ENCODE data around the gene TAPT1. TPM values are rescaled to one million over a fixed set of nuclear protein-coding genes. Genes with fewer than 3 reads are reported as not detected.

TAPT1 gene
- total and polyA plus RNA-seq, 2 of the 13 experiments (the other 11 are each of a cell fraction or from before 2014, with no cell fraction given), result 24.5 to 25.3 TPM

DNA sequence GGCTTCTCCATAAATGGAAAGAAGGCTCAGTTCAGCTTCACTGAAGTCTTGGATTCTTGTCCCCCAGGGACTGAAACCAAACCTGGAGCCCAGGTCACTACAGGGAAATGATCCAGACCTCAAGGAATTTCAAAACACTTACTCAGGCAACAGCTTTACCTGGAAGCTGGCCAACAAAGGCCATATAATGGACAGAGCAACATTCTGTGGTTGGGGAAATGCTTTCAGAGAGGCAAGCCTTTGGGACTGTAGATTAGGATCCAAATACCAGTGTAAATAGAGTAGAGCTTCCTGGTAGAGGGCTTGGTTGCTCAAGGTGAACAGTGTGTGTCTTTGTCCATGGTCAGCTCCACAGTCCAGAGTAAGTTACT is 85.4 kb downstream of the TAPT1 start (continued):
- TF ChIP-seq, protein P1, sequence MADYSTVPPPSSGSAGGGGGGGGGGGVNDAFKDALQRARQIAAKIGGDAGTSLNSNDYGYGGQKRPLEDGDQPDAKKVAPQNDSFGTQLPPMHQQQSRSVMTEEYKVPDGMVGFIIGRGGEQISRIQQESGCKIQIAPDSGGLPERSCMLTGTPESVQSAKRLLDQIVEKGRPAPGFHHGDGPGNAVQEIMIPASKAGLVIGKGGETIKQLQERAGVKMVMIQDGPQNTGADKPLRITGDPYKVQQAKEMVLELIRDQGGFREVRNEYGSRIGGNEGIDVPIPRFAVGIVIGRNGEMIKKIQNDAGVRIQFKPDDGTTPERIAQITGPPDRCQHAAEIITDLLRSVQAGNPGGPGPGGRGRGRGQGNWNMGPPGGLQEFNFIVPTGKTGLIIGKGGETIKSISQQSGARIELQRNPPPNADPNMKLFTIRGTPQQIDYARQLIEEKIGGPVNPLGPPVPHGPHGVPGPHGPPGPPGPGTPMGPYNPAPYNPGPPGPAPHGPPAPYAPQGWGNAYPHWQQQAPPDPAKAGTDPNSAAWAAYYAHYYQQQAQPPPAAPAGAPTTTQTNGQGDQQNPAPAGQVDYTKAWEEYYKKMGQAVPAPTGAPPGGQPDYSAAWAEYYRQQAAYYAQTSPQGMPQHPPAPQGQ (CRISPR knock-in tag; IDR thresholded peaks at IDR 0.05; ENCODE audit: borderline replicate concordance), result no peak
- TF ChIP-seq HES4 (CRISPR knock-in tag; IDR thresholded peaks at IDR 0.05; ENCODE audit: borderline replicate concordance), result no peak
- TF ChIP-seq, protein P2, sequence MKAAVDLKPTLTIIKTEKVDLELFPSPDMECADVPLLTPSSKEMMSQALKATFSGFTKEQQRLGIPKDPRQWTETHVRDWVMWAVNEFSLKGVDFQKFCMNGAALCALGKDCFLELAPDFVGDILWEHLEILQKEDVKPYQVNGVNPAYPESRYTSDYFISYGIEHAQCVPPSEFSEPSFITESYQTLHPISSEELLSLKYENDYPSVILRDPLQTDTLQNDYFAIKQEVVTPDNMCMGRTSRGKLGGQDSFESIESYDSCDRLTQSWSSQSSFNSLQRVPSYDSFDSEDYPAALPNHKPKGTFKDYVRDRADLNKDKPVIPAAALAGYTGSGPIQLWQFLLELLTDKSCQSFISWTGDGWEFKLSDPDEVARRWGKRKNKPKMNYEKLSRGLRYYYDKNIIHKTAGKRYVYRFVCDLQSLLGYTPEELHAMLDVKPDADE (CRISPR knock-in tag; IDR thresholded peaks at IDR 0.05), result no peak
- peak; percentile 76 for TF ChIP-seq HDAC2 (CRISPR knock-in tag; IDR thresholded peaks at IDR 0.05)
- no peak for TF ChIP-seq ZNF782 (CRISPR knock-in tag; IDR thresholded peaks at IDR 0.05; ENCODE audit: borderline replicate concordance)
- TF ChIP-seq NFIC (IDR thresholded peaks at IDR 0.05; ENCODE audit: low read length), result peak; percentile 90
- TF ChIP-seq, protein P3, sequence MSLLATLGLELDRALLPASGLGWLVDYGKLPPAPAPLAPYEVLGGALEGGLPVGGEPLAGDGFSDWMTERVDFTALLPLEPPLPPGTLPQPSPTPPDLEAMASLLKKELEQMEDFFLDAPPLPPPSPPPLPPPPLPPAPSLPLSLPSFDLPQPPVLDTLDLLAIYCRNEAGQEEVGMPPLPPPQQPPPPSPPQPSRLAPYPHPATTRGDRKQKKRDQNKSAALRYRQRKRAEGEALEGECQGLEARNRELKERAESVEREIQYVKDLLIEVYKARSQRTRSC (CRISPR knock-in tag; IDR thresholded peaks at IDR 0.05; ENCODE audit: low read depth), result no peak
- no peak for TF ChIP-seq MXD4 (CRISPR knock-in tag; IDR thresholded peaks at IDR 0.05)
- TF ChIP-seq CEBPG (CRISPR knock-in tag; IDR thresholded peaks at IDR 0.05), result peak; percentile 79
- no peak for TF ChIP-seq ZNF879 (CRISPR knock-in tag; IDR thresholded peaks at IDR 0.05)
- no peak for TF ChIP-seq FOXA1 (IDR thresholded peaks at IDR 0.05)
- TF ChIP-seq FOXA1 (CRISPR knock-in tag; IDR thresholded peaks at IDR 0.05), result peak; percentile 85; the same call in 1 of the 2 replicates
- TF ChIP-seq ZNF564 (CRISPR knock-in tag; IDR thresholded peaks at IDR 0.05), result no peak
- TF ChIP-seq, protein P4, sequence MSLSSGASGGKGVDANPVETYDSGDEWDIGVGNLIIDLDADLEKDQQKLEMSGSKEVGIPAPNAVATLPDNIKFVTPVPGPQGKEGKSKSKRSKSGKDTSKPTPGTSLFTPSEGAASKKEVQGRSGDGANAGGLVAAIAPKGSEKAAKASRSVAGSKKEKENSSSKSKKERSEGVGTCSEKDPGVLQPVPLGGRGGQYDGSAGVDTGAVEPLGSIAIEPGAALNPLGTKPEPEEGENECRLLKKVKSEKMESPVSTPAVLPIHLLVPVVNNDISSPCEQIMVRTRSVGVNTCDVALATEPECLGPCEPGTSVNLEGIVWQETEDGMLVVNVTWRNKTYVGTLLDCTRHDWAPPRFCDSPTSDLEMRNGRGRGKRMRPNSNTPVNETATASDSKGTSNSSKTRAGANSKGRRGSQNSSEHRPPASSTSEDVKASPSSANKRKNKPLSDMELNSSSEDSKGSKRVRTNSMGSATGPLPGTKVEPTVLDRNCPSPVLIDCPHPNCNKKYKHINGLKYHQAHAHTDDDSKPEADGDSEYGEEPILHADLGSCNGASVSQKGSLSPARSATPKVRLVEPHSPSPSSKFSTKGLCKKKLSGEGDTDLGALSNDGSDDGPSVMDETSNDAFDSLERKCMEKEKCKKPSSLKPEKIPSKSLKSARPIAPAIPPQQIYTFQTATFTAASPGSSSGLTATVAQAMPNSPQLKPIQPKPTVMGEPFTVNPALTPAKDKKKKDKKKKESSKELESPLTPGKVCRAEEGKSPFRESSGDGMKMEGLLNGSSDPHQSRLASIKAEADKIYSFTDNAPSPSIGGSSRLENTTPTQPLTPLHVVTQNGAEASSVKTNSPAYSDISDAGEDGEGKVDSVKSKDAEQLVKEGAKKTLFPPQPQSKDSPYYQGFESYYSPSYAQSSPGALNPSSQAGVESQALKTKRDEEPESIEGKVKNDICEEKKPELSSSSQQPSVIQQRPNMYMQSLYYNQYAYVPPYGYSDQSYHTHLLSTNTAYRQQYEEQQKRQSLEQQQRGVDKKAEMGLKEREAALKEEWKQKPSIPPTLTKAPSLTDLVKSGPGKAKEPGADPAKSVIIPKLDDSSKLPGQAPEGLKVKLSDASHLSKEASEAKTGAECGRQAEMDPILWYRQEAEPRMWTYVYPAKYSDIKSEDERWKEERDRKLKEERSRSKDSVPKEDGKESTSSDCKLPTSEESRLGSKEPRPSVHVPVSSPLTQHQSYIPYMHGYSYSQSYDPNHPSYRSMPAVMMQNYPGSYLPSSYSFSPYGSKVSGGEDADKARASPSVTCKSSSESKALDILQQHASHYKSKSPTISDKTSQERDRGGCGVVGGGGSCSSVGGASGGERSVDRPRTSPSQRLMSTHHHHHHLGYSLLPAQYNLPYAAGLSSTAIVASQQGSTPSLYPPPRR (CRISPR knock-in tag; IDR thresholded peaks at IDR 0.05; ENCODE audit: borderline replicate concordance), result peak; percentile 57; the same call in 1 of the 2 replicates
- no peak for TF ChIP-seq AHR (CRISPR knock-in tag; IDR thresholded peaks at IDR 0.05)
- TF ChIP-seq MYNN (CRISPR knock-in tag; IDR thresholded peaks at IDR 0.05; ENCODE audit: low read depth), result no peak
- no peak for TF ChIP-seq CBX2 (IDR thresholded peaks at IDR 0.05; ENCODE audit: low read depth, low read length)
- TF ChIP-seq CBX2 (CRISPR knock-in tag; IDR thresholded peaks at IDR 0.05; ENCODE audit: low read depth), result no peak
- no peak for TF ChIP-seq POLR2AphosphoS5 (IDR thresholded peaks at IDR 0.05; ENCODE audit: low read depth, low read length)
- no peak for TF ChIP-seq PHF20 (CRISPR knock-in tag; IDR thresholded peaks at IDR 0.05)
- TF ChIP-seq HOXA3 (CRISPR knock-in tag; IDR thresholded peaks at IDR 0.05), result peak; percentile 19; the same call in 1 of the 2 replicates
- no peak for TF ChIP-seq MAFG (CRISPR knock-in tag; IDR thresholded peaks at IDR 0.05)
- TF ChIP-seq SUZ12 (IDR thresholded peaks at IDR 0.05; ENCODE audit: low read depth, low read length), result no peak
- TF ChIP-seq MAF1 (CRISPR knock-in tag; IDR thresholded peaks at IDR 0.05; ENCODE audit: borderline replicate concordance), result no peak

All from HepG2 (cell line).